Measurements from ENCODE around the gene EID2B. TPM values are rescaled to one million over a fixed set of nuclear protein-coding genes. Genes with fewer than 3 reads are reported as not detected.
A peak's percentile ranks its signal among the peaks of the same experiment; 100 is the strongest.

Gene EID2B
- total and polyA plus RNA-seq, 10 of the 15 experiments (the other 5 are each of a cell fraction or from before 2014, with no cell fraction given): 2.9 to 10.1 (median 5.0) TPM

- WGBS (ENCODE audit: insufficient coverage, insufficient replicate concordance, low lambda C conversion rate, missing lambda C conversion rate): 6% methylated on average over 10 of the region's 10 CpGs
- H3K4me3 ChIP-seq: no peak overlapping the region
- ChIA-PET SMC1A (ENCODE audit: uncharacterized antibody, unreplicated experiment) (interaction anchor here (1.1 to 1.2 kb wide), 3 partner anchors 105 to 253 kb away, joined by 3 read pairs; partner anchors contain the start of gene RPS16), CTCF (interaction anchor here (0.9 to 15.0 kb wide), 7 partner anchors 12 to 304 kb away, joined by 3 to 248 read pairs (median 5); partner anchors contain the start of genes DLL3 and SUPT5H), POLR2A (no interaction called here), RAD21 (ENCODE audit: unreplicated experiment) (interaction anchor here (0.7 to 1.1 kb wide), 2 partner anchors 100 to 133 kb away, joined by 3 to 4 read pairs; no protein-coding TSS in a partner anchor)
- in situ Hi-C loops (cut with MboI) (no loop called here), intact Hi-C loops (cut with micrococcal nuclease; ENCODE audit: unreplicated experiment) (loop anchor here (1.0 kb wide), 1 partner anchor 100 kb away; no protein-coding TSS in a partner anchor)
- no peaks in the 10 kb centered on the region for H3K36me3 ChIP-seq (ENCODE audit: control insufficient read depth in 2 of 2, insufficient read depth in 2 of 2, low read length in 1 of 2)
- no peaks in the 10 kb centered on the region for H3K9me3 ChIP-seq (replicated peaks; ENCODE audit: control insufficient read depth, insufficient read depth, low read length)
- peaks cover 9% of the 10 kb centered on the region for H3K4me1 ChIP-seq (ENCODE audit: control insufficient read depth, insufficient read depth, low read length)
- ATAC-seq: no peak
- DNase-seq (ENCODE audit: low read depth, low spot score): no peak
- peak overlapping the region; percentile 92; the same call in 1 of the 2 replicates for H3K9ac ChIP-seq (ENCODE audit: control insufficient read depth, insufficient read depth, low read length)
- no peaks in the 10 kb centered on the region for H4K20me1 ChIP-seq (ENCODE audit: control insufficient read depth, insufficient read depth)
- peak overlapping the region; percentile 97 for H2AFZ ChIP-seq (ENCODE audit: control insufficient read depth, low read depth, low read length)
- no peak for FAIRE-seq
- TF ChIP-seq NR2C1 (IDR thresholded peaks at IDR 0.05) (no peak), FOXM1 (IDR thresholded peaks at IDR 0.05; ENCODE audit: low read depth, low read length) (no peak), STAT3 (IDR thresholded peaks at IDR 0.05; ENCODE audit: low read depth, low read length) (0 out of 2 replicates have a peak, but pooled peaks have one; percentile 14), RELA (IDR thresholded peaks at IDR 0.05; ENCODE audit: borderline replicate concordance, partially characterized antibody) (no peak), RCOR1 (conservative IDR thresholded peaks at IDR 0.05; ENCODE audit: low read depth, low read length) (0 out of 2 replicates have a peak, but pooled peaks have one; percentile 64), NFYA (IDR thresholded peaks at IDR 0.05; ENCODE audit: borderline replicate concordance, low read depth, low read length) (no peak), E2F4 (IDR thresholded peaks at IDR 0.05; ENCODE audit: low read depth, low read length) (0 out of 2 replicates have a peak, but pooled peaks have one; percentile 0), ZNF207 (IDR thresholded peaks at IDR 0.05; ENCODE audit: borderline replicate concordance) (0 out of 2 replicates have a peak, but pooled peaks have one; percentile 4)
- H3K27ac ChIP-seq (ENCODE audit: control insufficient read depth, insufficient read depth): no peak overlapping the region
- no TSS peak for BruUV-seq (replicated peaks)
- no peaks in the 10 kb centered on the region for H3K27me3 ChIP-seq (replicated peaks in 1 of 2; ENCODE audit: control insufficient read depth in 2 of 2, insufficient read depth in 2 of 2, low read length in 1 of 2)
- H3K79me2 ChIP-seq (ENCODE audit: control insufficient read depth, insufficient read depth, low read length): peaks cover 15% of the 10 kb centered on the region
- peak overlapping the region; percentile 62 for H3K4me2 ChIP-seq (ENCODE audit: control insufficient read depth, insufficient read depth)
Measured at GRCh38 chr19:39540333-39540673, 7.7 kb upstream of the EID2B start.
